HepG2 (cell line): Measurements from ENCODE around the gene GAL3ST2. TPM values are rescaled to one million over a fixed set of nuclear protein-coding genes. Genes with fewer than 3 reads are reported as not detected.

ENCODE experiments used
- ATAC-seq: fragments of 200-7000 bp; cut with Tn5 transposase; 3 replicates; pipeline ENCODE4 v1.9.1; 2020; ENCODE audit warnings: mild to moderate bottlenecking, moderate library complexity
- BruUV-seq: library from RNA; stranded (reverse); fragments of 400-500 nt; replicated peaks from 2 replicates; lab custom pipeline; 2021; lab: Mats Ljungman, UMichigan
- CTCF ChIA-PET: fragments of 300-600 bp; formaldehyde crosslinking; extraction: SDS; loops from one replicate; lab custom pipeline; 2021; ENCODE audit warnings: low total read pairs, inconsistent platforms, low intra/inter-chr PET ratio; lab: Yijun Ruan, JAX
- POLR2A ChIA-PET: fragments of 350-600 bp; sonication (Branson Sonifier 250); formaldehyde crosslinking; loops from one replicate; lab custom pipeline; 2020; ENCODE audit warnings: antibody characterized with exemption, inconsistent platforms; lab: Yijun Ruan, JAX
- DNase-seq: peaks from one replicate; pipeline ENCODE4 v3.0.0-alpha.2; 2015; ENCODE audit warnings: low spot score
- FAIRE-seq: peaks from 3 replicates; lab custom pipeline; 2011; peaks lifted over from hg19 to GRCh38; lab: Jason Lieb, UNC
- H2AFZ ChIP-seq: one replicate; pipeline ENCODE4 v1.6.1; 2011; ENCODE audit warnings: low read length, inconsistent platforms
- H3K27ac ChIP-seq: fragments of 300-600 bp; 3 replicates; pipeline ENCODE4 v1.8.0; 2011; ENCODE audit warnings: mixed run types, mild to moderate bottlenecking, mixed read lengths, low read length, inconsistent platforms; ENCODE audit not compliant: insufficient read depth; ENCODE audit errors: extremely low read length
- H3K27me3 ChIP-seq, 2 experiments: fragments of 200-600 bp in 1 of 2; 2 replicates in 1 of 2; 3 replicates in 1 of 2; pipeline versions ENCODE4 v1.6.0 to v1.8.0; 2011; ENCODE audit warnings: low read length in 2 of 2, mild to moderate bottlenecking in 2 of 2, moderate library complexity in 2 of 2, inconsistent platforms in 1 of 2; ENCODE audit not compliant: insufficient read depth in 2 of 2, control insufficient read depth in 1 of 2
- H3K36me3 ChIP-seq, 2 experiments: fragments of 200-600 bp in 1 of 2; replicated peaks in 1 of 2; 2 replicates in 1 of 2; 3 replicates in 1 of 2; pipeline versions ENCODE4 v1.5.1 to v1.8.0; 2011; ENCODE audit warnings: low read length in 2 of 2, inconsistent platforms in 1 of 2; ENCODE audit not compliant: insufficient read depth in 2 of 2, control insufficient read depth in 1 of 2
- H3K4me1 ChIP-seq: 2 replicates; pipeline ENCODE4 v1.5.1; 2012; ENCODE audit warnings: low read length, inconsistent platforms; ENCODE audit not compliant: insufficient read depth
- H3K4me2 ChIP-seq: 2 replicates; pipeline ENCODE4 v1.6.0; 2011; ENCODE audit warnings: low read depth, low read length, inconsistent platforms
- H3K4me3 ChIP-seq, 3 experiments: fragments of 200-600 bp in 1 of 3; sonication (generic), shearing (Covaris generic) in 1 of 3; replicated peaks in 1 of 3; 2 replicates each; pipeline ENCODE4 v1.5.1; 2011 to 2016; ENCODE audit warnings: low read length in 3 of 3, inconsistent platforms in 2 of 3, low read depth in 2 of 3, mild to moderate bottlenecking in 2 of 3, control low read depth in 1 of 3, mixed read lengths in 1 of 3; ENCODE audit not compliant: insufficient read depth in 1 of 3
- H3K79me2 ChIP-seq: one replicate; pipeline ENCODE4 v1.6.1; 2011; ENCODE audit warnings: low read length, inconsistent platforms; ENCODE audit not compliant: insufficient read depth
- H3K9ac ChIP-seq: 2 replicates; pipeline ENCODE4 v1.6.0; 2011; ENCODE audit warnings: mild to moderate bottlenecking, low read depth, low read length, inconsistent platforms; ENCODE audit not compliant: insufficient read depth
- H3K9me3 ChIP-seq: 2 replicates; pipeline ENCODE4 v1.5.1; 2012; ENCODE audit warnings: mild to moderate bottlenecking, low read length
- H4K20me1 ChIP-seq: 2 replicates; pipeline ENCODE4 v1.6.0; 2011; ENCODE audit warnings: inconsistent platforms, mild to moderate bottlenecking, low read length, moderate library complexity; ENCODE audit not compliant: insufficient read depth
- WGBS: methylation state at CpG from one replicate; pipeline ENCODE4 v1.1.6; 2017; ENCODE audit warnings: low lambda C conversion rate; 5-methylcytosine and 5-hydroxymethylcytosine counted together
- in situ Hi-C: cut with HindIII; loops from 2 replicates; pipeline ENCODE4 v1.10.0; 2017; ENCODE audit warnings: low pct_unique_long_range_greater_than_20kb; ENCODE audit not compliant: extremely low pct_ligation_motif_present
- intact Hi-C: fragments of 100-400 bp; cut with micrococcal nuclease; formaldehyde crosslinking; loops from one replicate; pipeline ENCODE4 v1.10.0; 2022; ENCODE audit not compliant: unreplicated experiment
- polyA plus RNA-seq, 8 experiments: library from polyadenylated mRNA; depleted of rRNA in 3 of 8; stranded (reverse) in 7 of 8; unstranded in 1 of 8; fragments of >200 nt; fragmentation: Illumina TruSeq in 4 of 8; extraction: Trizol in 4 of 8; gene quantifications; 2 replicates each; pipeline versions ENCODE4 v1.2.1 to v1.2.3, GENCODE V29; 2011 to 2016; ENCODE audit warnings: low read depth in 4 of 8, missing spikeins in 1 of 8, mixed read lengths in 1 of 8; ENCODE audit not compliant: insufficient read depth in 1 of 8
- total RNA-seq, 5 experiments: library from RNA; depleted of rRNA; stranded (reverse); fragments of >200 nt; fragmentation: Illumina TruSeq; extraction: Trizol; gene quantifications; 2 replicates each; pipeline ENCODE4 v1.2.3, GENCODE V29; 2016; ENCODE audit warnings: low read depth in 1 of 5
- TF ChIP-seq, protein P1 (sequence below): sonication (generic); formaldehyde crosslinking; IDR thresholded peaks from 2 replicates; pipeline ENCODE4 v1.8.1; 2022; ENCODE audit warnings: low read depth, mild to moderate bottlenecking, missing genetic modification reagents
- TF ChIP-seq, protein P2 (sequence below): sonication (generic); formaldehyde crosslinking; IDR thresholded peaks from 2 replicates; pipeline ENCODE4 v1.4.0; 2020; ENCODE audit warnings: missing genetic modification reagents, borderline replicate concordance

GAL3ST2 gene
- total and polyA plus RNA-seq, 2 of the 13 experiments (the other 11 are each of a cell fraction or from before 2014, with no cell fraction given): 0.17 to 0.20 TPM

DNA sequence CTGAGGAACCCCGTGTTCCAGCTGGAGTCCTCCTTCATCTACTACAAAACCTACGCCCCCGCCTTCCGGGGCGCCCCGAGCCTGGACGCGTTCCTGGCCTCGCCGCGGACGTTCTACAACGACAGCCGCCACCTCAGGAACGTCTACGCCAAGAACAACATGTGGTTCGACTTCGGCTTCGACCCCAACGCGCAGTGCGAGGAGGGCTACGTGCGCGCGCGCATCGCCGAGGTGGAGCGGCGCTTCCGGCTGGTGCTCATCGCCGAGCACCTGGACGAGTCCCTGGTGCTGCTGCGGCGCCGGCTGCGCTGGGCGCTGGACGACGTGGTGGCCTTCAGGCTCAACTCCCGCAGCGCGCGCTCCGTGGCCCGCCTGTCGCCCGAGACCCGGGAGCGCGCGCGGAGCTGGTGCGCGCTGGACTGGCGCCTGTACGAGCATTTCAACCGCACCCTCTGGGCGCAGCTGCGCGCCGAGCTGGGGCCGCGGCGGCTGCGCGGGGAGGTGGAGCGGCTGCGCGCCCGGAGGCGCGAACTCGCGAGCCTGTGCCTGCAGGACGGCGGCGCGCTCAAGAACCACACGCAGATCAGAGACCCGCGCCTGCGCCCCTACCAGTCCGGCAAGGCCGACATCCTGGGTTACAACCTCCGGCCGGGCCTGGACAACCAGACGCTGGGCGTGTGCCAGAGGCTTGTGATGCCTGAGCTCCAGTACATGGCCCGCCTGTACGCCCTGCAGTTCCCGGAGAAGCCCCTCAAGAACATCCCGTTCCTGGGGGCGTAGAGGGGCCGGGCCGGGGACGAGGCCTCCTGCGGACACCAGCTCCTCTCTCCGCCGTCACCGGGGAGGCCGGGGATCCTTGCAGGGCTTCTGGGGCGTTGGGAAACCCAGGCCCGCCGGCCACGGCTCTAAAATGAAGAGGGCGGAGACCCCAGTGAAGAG, 27.0 kb downstream of the GAL3ST2 start:
- in situ Hi-C loops: no loop called here
- CTCF ChIA-PET: no interaction called here
- H3K27ac ChIP-seq: no peak overlapping the region
- DNase-seq (no peak), ATAC-seq (no peak), FAIRE-seq (no peak)
- H3K9me3 ChIP-seq: no peaks in the 10 kb centered on the region
- no peaks in the 10 kb centered on the region for H3K36me3 ChIP-seq
- intact Hi-C loops: loop anchor here (5.0 kb wide), 1 partner anchor 976 kb away; no protein-coding TSS in a partner anchor
- no peak overlapping the region for H3K9ac ChIP-seq
- 96% methylated on average over 102 of the region's 109 CpGs for WGBS
- H3K27me3 ChIP-seq: no peaks in the 10 kb centered on the region; a peak in 1 of 5 replicates
- no peak overlapping the region for H3K4me2 ChIP-seq
- peaks cover 29% of the 10 kb centered on the region for H3K4me1 ChIP-seq
- no peak overlapping the region for H2AFZ ChIP-seq
- no TSS peak for BruUV-seq
- no peaks in the 10 kb centered on the region for H4K20me1 ChIP-seq
- TF ChIP-seq, protein P1, sequence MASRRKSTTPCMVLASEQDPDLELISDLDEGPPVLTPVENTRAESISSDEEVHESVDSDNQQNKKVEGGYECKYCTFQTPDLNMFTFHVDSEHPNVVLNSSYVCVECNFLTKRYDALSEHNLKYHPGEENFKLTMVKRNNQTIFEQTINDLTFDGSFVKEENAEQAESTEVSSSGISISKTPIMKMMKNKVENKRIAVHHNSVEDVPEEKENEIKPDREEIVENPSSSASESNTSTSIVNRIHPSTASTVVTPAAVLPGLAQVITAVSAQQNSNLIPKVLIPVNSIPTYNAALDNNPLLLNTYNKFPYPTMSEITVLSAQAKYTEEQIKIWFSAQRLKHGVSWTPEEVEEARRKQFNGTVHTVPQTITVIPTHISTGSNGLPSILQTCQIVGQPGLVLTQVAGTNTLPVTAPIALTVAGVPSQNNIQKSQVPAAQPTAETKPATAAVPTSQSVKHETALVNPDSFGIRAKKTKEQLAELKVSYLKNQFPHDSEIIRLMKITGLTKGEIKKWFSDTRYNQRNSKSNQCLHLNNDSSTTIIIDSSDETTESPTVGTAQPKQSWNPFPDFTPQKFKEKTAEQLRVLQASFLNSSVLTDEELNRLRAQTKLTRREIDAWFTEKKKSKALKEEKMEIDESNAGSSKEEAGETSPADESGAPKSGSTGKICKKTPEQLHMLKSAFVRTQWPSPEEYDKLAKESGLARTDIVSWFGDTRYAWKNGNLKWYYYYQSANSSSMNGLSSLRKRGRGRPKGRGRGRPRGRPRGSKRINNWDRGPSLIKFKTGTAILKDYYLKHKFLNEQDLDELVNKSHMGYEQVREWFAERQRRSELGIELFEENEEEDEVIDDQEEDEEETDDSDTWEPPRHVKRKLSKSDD: 0 out of 2 replicates have a peak, but pooled peaks have one; percentile 51
- TF ChIP-seq, protein P2, sequence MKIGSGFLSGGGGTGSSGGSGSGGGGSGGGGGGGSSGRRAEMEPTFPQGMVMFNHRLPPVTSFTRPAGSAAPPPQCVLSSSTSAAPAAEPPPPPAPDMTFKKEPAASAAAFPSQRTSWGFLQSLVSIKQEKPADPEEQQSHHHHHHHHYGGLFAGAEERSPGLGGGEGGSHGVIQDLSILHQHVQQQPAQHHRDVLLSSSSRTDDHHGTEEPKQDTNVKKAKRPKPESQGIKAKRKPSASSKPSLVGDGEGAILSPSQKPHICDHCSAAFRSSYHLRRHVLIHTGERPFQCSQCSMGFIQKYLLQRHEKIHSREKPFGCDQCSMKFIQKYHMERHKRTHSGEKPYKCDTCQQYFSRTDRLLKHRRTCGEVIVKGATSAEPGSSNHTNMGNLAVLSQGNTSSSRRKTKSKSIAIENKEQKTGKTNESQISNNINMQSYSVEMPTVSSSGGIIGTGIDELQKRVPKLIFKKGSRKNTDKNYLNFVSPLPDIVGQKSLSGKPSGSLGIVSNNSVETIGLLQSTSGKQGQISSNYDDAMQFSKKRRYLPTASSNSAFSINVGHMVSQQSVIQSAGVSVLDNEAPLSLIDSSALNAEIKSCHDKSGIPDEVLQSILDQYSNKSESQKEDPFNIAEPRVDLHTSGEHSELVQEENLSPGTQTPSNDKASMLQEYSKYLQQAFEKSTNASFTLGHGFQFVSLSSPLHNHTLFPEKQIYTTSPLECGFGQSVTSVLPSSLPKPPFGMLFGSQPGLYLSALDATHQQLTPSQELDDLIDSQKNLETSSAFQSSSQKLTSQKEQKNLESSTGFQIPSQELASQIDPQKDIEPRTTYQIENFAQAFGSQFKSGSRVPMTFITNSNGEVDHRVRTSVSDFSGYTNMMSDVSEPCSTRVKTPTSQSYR (CRISPR knock-in tag): no peak
- TF ChIP-seq, all 625 proteins: peak for 1
- no peak overlapping the region for H3K4me3 ChIP-seq
- peaks cover 7% of the 10 kb centered on the region for H3K79me2 ChIP-seq
- POLR2A ChIA-PET: interaction anchor here (2.8 kb wide), 1 partner anchor 30 kb away, joined by 26 read pairs; no protein-coding TSS in a partner anchor
